Measurements from ENCODE around the gene HIPK1.

Gene HIPK1

DNA sequence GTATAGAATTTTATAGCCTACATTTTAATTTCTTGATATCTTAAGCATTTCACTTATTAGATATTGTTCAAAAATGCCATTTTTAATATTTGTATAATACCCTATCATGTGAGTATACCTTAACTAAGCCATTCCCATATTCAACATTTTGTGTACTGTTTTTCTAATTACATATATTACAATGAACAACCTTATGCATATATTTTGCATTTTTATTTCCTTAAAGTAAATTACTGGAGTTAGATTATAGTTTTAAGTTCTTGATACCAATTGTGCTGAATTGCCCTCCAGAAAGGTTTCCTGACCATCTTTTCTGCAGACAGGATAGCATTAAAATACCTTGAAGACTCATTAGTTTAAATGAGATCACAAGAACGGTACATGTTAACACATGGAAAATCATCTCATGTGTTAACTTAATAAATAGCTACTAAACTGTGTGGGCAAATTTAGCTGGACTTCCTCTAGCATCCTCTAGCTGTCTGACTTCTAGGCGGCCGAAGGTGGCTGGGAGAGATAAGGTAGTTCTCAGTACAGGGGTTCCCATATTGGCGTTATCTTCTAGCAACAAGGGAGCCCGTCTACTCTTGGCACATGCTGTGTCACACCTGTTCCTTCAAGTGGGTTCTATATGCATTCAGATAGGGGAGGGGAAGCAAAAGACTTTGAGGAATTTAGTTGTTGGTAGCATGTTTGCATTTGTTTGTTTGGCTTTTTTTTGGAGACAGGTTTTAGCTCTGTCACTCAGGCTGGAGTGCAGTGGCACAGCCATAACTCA, 15.0 kb upstream of the HIPK1 start:
- DNase-seq (ENCODE audit: low read depth), result no peak

DNA sequence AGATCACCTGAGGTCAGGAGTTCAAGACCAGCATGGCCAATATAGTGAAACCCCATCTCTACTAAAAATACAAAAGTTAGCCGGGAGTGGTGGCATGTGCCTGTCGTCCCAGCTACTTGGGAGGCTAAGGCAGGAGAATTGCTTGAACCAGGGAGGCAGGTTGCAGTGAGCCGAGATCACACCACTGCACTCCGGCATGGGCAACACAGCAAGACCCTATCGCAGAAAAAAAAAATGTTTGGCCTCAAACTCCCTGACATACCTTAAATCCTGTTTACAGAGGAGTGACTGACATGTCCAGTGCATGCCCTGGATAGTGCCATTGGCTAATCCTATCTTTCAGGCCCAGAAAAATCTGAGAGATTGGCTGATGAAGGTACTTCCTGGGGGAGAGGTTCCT, 12.2 kb upstream of the HIPK1 start:
- DNase-seq (ENCODE audit: low read depth), result no peak

DNA sequence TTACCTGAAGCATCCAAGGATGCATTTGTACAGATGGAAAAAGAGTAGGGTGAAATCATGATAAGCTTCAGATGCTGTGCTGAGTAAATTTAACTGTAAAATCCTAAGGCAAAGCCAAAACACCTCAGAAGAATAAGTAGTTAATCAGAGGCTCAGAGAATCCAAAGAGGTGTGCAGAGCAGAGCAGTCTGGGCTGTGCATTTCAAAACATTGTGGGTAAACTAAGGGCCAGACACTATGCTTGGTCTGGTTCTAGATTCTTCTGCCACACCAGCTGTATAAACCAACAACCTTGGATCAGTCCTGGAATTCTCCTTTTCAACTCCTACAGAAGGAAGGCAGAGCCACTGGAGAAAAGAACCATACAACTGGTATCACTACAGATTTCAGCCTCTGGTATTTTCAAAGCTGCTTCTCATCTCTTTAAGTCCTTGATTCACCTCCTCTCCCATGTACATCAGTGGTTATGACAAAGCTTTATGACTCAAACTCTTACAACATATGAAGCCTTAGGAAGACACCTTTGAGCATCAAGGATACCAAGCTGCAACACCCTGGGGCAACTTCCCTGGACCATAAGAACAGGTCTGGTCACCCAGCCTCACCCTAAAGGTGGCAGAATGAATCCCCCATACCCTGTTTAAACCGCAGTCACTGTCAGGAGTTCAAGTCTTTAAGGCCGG, 11.6 kb upstream of the HIPK1 start:
- no peak for DNase-seq (ENCODE audit: low read depth)

DNA sequence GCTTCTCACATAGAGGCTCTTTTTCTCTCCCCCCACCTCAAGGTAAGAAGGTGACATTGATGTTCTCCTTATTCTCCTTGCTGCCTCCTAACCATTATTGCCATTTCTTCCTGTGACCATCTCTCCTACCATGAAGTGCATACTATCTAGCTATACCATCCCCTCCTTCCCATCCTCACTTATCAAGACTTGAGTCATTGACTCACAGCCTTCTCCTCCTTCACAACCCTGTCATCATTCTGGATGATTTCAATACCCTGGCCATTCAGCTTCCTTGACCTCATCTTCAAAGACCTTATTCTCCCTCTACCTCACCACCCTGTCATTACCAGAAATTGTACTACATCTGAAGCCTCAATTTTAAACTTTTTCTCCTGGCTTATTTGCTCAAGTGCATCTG, 10.9 kb upstream of the HIPK1 start:
- no peak for DNase-seq (ENCODE audit: low read depth)

DNA sequence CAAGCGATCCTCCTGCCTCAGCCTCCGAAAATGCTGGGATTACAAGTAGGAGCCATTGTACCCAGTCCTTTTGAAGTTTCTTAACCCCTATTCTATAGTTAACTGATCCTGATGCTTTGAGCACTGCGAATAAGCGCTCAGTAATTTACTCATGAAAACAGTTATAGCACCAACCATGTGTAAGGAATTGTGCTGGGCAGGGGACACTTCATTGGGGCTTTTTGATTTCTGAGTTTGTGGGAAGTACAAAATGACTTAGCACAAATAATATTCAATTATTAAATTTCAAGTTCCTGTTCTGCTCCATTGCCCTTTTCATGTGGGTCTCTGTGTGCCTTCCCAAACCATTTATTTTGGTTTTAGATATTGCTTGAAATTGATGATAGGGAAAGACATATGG, 6.2 kb upstream of the HIPK1 start:
- DNase-seq (ENCODE audit: low read depth), result no peak

DNA sequence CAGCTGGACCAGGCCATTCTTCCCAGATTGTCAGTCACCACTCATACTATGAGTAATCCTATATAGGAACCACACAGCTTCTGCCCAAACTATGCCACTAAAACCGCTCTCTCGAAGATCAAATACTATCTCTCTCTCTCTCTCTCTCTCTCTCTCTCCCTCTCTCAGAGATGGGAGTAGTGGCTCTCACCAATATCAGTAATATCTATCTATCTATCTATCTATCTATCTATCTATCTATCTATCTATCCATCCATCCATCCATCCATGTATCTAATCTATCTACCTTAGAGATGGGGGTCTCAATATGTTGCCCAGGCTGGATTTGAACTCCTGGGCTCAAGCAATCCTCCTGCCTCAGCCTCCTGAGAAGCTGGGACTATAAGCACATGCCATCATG, 4.7 kb upstream of the HIPK1 start:
- no peak for DNase-seq (ENCODE audit: low read depth)

DNA sequence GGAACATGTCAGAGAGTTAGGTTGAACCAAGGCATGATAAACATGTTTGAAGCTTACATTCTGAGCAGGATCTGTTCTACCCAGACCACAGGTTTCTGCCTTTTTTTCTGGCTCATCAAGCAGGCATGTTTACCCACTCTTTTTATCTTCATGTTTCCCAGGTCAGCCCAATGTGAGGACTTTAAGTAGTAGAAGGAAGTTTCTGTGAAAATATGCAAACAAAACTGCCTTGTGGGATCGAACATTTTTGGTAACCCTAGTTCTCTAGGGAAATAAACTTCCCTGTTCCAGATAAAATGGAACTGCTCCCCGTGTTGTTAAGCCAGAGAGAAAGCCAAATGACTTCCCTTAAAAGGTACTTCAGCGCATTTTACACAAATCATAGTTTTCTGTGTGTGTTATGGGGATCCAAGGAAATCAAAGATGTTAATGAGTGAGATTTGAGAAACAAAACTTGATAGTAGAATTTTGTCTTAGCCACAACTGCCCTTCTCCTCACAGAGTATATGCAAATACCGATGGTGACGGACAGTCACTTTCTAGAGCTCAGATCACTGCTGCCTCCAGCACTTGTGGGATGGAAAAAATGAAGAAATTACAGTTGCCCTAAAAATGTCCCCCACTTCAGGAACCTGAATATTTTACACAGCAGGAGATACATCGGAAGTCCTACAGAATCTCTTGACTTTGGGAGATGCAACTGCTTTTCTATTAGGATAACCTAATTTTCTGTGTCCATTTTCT, 765 bp upstream of the HIPK1 start:
- DNase-seq (ENCODE audit: low read depth), result no peak

DNA sequence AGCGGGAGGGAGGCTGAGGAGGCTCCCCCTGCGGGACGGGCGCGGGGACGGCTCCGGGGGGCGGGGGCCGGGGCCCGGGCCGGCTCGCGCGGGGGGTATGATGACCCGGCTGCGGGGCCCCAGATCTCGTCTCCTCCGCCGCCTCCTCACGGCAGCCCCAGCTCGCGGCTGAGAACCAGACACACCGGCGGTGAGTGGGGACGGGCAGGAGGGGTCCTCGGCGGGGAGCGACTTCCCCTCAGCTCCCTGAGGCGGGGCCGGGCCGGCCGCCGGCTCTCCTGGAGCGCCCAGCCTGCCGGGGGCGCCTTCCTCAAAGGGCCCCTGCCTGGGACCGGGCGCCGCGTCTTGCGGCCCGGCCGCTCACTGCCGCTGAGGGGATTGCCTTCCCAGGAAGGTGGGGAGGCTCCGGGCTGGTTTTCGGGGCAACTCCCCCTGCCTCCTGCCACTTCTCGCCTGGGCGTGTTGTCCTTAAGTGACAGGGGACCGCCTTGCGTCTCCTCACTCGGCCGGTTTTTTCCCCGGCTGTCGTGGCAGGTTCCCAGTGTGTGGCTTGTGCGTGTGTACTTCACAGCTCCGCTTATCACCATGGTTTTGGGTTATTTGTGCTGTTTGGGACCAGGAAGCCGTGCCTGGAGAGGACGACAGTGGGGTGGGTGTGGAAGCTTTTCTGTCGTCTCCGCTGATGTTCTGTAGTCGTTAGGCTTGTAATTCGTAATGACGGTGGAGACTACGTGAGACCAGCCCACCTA, 800 bp downstream of the HIPK1 start:
- DNase-seq (ENCODE audit: low read depth), result peak; percentile 29

DNA sequence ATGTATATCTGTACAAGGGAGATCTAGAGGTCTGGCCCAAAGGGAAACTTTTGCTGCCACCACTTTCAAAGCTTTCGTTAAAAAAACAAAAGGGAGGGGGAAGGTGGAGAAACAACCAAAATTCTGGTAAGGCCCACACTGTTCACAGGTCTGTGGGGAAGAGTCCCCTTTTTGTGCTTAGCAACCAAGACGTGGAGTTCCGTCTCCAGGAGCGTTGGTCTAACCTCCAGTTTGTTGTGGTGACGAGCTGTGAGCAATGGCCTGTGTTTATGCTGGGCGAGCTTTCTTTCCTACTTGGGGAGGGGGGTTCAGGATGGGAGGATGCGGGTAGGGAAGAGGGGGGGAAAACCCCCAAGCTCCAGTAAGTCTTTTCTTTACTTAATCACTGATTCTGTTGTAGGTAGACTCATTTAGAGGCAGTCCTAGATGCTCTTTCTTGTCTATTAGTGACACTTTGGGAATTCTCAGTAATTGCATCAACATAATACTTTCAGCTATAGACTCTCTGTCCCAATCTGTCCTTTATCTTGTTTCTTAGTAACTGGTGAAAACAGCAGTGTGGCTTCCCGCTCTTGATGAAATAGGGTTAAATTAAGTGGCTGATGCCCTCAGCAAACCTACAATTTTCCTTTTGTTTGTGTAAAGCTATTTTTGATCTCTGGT, 1.5 kb downstream of the HIPK1 start:
- DNase-seq (ENCODE audit: low read depth), result peak; percentile 22

DNA sequence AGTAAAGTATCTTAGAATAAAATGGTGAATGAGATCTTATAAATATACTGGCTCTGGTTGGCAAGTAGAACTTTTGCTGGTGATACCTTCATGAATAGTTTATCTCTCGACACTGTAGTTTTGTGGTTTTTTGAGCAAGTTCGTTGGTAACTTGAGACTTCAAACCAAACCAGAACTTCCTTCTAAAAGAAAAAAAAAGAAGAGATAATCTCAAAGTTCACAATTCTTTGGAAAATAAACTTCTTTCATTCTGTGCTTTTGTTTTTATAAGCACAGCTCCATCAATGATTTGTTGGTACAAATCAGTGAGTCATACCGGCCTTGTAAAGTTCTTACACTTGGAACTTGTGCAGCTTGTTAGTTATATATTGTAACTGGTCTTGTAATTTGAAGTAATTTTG, 2.3 kb downstream of the HIPK1 start:
- DNase-seq (ENCODE audit: low read depth), result no peak

DNA sequence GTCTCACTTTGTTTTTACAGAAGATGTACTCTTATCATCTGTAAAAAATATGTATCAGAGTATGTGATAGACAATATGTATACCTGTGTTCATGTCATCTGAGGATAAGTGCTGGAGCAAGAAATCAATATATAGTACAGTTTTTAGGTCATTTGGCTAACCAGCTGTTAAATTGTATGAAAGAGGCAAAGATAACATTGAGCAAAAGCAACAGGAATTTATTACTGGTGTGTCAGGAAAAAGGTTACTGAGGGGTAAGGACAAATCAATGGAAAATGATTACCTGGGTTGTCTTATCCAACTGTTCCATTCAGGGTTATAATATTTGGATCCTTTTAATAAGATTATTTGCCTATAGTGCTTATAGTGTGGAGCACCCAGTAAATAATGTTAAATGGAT, 4.9 kb downstream of the HIPK1 start:
- DNase-seq (ENCODE audit: low read depth), result no peak

DNA sequence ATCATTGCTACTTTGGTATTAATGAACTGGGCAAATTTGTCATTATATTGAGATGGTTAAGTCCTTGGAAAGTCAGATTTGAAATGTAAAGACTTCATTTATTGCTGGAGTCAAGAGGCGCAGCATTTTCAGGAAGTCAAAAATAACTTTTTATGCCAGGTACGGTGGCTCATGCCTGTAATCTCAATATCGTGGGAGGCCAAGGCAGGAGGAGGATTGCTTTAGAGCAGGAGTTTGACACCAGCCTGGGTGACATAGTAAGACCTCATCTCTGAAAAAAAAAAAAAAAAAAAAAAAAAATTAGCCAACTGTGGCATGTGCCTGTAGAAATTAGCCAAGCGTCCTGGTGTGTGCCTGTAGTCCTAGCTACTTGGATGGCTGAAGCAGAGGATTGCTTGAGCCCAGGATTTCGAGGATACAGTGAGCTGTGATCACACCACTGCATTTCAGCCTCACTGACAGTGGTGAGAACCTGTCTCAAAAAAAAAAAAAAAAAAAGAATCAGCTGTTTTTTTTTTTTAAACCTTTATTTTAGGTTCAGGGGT, 5.5 kb downstream of the HIPK1 start:
- DNase-seq (ENCODE audit: low read depth), result no peak

DNA sequence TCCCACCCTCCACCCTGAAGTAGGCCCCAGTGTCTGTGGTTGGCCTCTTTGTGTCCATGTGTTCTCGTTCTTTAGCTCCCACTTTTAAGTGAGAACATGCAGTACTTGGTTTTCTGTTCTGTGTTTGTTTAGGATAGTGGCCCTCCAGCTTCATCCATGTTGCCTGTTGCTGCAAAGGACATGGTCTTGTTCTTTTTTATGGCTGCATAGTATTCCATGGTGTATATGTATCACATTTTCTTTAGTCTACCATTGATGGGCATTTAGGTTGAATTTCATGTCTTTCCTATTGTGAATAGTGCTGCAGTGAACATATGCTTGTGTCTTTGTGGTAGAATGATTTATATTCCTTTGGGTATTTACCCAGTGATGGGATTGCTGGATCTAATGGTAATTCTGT, 6.1 kb downstream of the HIPK1 start:
- DNase-seq (ENCODE audit: low read depth), result no peak

DNA sequence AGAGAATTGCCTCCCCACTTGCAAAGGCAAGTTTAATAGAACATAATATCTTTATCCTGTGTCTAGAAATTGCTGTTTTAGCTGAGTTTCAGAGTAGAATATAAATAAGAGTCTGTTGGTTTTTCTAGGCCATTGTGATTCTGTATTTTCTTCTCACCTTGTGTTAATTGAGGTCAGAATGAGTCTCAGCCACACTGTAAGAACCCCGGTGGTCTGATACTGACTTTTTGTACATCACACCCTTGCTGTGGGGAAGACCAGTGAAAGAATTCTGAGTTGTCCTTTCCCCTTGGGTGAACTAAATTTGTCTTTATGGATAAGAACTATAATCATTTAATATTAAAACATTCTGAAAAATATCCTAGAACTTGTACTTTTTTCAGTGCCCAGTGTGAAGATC, 6.8 kb downstream of the HIPK1 start:
- DNase-seq (ENCODE audit: low read depth), result no peak

DNA sequence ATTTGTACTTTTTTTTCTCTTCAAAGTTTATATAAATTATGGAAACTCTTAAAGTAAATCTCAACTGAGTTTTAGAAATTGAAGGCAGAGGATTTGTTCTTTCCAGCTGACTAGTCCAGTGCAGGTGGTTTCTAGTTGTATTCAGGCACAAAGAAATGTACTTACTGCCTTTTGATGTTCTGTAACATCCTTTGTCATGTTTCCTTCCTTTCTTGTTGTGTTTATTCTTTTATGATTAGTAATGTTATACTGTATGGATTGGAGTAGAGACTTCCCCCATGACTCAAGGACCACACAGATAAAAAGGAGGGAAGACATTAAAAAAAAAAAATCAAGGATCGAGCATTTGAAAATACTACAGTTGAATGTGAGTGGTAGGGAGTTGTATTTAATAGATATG, 8.0 kb downstream of the HIPK1 start:
- DNase-seq (ENCODE audit: low read depth), result no peak

DNA sequence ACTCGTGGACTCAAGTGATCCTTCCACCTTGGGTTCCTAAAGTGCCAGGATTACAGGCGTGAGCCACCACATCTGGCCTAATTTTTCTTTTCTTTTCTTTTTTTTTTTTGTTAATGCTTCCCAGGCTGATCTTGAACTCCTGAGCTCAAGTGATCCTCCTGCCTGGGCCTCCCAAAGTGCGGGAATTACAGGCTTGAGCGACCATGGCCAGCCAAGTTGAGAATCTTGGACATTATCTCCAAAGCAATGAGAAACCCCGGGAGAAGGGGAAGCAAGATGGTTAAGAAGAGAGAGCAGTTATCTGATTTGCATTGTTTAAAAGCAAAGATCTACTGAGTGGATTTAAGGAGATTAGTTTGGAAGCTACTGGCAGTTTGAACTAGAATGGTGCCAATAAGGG, 9.1 kb downstream of the HIPK1 start:
- DNase-seq (ENCODE audit: low read depth), result no peak

DNA sequence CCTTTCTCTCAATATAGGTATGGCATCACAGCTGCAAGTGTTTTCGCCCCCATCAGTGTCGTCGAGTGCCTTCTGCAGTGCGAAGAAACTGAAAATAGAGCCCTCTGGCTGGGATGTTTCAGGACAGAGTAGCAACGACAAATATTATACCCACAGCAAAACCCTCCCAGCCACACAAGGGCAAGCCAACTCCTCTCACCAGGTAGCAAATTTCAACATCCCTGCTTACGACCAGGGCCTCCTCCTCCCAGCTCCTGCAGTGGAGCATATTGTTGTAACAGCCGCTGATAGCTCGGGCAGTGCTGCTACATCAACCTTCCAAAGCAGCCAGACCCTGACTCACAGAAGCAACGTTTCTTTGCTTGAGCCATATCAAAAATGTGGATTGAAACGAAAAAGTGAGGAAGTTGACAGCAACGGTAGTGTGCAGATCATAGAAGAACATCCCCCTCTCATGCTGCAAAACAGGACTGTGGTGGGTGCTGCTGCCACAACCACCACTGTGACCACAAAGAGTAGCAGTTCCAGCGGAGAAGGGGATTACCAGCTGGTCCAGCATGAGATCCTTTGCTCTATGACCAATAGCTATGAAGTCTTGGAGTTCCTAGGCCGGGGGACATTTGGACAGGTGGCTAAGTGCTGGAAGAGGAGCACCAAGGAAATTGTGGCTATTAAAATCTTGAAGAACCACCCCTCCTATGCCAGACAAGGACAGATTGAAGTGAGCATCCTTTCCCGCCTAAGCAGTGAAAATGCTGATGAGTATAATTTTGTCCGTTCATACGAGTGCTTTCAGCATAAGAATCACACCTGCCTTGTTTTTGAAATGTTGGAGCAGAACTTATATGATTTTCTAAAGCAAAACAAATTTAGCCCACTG, 11.5 kb downstream of the HIPK1 start:
- no peak for DNase-seq (ENCODE audit: low read depth)

DNA sequence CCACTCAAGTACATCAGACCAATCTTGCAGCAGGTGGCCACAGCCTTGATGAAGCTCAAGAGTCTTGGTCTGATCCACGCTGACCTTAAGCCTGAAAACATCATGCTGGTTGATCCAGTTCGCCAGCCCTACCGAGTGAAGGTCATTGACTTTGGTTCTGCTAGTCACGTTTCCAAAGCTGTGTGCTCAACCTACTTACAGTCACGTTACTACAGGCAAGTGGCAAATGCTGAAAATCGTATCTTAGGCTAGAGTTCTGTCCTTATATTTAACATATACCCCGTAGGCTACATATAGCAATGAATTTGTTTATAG, 12.1 kb downstream of the HIPK1 start:
- no peak for DNase-seq (ENCODE audit: low read depth)

DNA sequence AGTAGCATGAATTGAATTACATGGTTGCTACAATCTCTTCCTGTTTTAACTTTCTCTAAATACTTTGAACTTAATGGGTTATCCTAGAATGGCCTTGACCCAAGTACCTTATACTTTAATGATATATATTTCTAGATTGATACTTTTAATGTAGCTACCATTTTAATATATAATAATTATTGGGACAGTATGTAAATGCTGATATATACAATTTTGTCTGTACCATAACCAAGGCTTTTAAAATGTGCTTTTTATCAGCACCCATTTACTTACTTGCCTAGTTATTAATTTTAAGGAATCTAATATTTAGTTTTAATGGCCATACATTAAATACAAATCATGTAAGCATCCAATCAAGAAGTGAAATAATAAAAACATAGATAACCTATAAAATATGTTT, 13.4 kb downstream of the HIPK1 start:
- DNase-seq (ENCODE audit: low read depth), result no peak

DNA sequence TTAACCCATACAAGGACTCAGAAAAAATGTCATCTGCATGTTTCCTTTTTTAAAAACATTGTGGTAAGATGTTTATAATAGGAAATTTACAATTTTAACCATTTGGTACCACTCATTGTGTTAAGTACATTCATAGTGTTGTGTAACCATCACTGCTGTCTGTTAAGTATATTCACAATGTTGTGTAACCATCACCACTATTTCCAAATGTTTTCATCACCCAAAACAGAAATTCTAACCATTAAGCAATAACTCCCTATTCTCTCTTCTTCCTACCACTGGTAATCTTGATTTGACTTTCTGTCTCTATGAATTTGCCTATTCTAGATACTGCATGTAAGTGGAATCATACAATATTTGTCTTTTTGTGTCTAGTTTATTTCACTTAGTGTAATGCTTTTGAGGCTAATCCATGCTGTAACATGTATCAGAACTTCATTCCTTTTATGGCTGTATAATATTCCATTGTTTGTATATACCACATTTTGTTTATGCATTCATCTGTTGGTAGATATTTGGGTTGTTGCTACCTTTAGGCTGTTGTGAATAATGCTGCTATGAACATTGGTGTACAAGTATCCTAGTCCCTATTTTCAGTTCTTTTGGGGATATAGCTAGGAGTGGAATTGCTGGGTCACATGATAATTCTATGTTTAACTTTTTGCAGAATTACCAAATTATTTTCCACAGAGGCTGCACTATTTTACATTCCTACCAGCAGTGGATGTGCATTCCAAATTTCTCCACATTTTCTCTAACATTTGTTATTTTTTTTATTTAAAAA, 14.1 kb downstream of the HIPK1 start:
- DNase-seq (ENCODE audit: low read depth), result no peak
